Uterus (tissue), 4 donors: ENCODE data around the gene MRPL43. TPM values are rescaled to one million over a fixed set of nuclear protein-coding genes. Genes with fewer than 3 reads are reported as not detected.

Experiments used
- DNase-seq, 2 donors: peaks; one replicate each; pipeline ENCODE4 v3.0.0-alpha.2; 2019 to 2020
- H3K27ac ChIP-seq, 2 donors: fragments of 200-600 bp; sonication (generic); 1 replicate in 1 of 2; 2 replicates in 1 of 2; pipeline ENCODE4 v1.5.1; 2016 to 2018
- H3K27me3 ChIP-seq, 2 donors: fragments of 200-600 bp; sonication (generic); one replicate each; pipeline ENCODE4 v1.5.1; 2018 to 2019; ENCODE audit warnings: control low read depth in 1 of 2
- H3K36me3 ChIP-seq, 2 donors: fragments of 200-600 bp; sonication (generic); one replicate each; pipeline ENCODE4 v1.5.1; 2019; ENCODE audit warnings: control low read depth in 1 of 2
- H3K4me1 ChIP-seq, 2 donors: fragments of 200-600 bp; sonication (generic); one replicate each; pipeline ENCODE4 v1.5.1; 2018 to 2019; ENCODE audit warnings: control low read depth in 1 of 2
- H3K4me3 ChIP-seq, 2 donors: fragments of 200-600 bp; sonication (generic); 1 replicate in 1 of 2; 2 replicates in 1 of 2; pipeline ENCODE4 v1.5.1; 2018 to 2019; ENCODE audit warnings: mild to moderate bottlenecking in 1 of 2
- H3K9me3 ChIP-seq, 2 donors: fragments of 200-600 bp; sonication (generic); one replicate each; pipeline ENCODE4 v1.5.1; 2019; ENCODE audit warnings: control low read depth in 1 of 2
- CTCF ChIP-seq, 4 experiments: fragments of 200-600 bp in 2 of 4; fragments of 450-650 bp in 2 of 4; sonication (generic) in 2 of 4; IDR thresholded peaks; one replicate each; pipeline ENCODE4 v1.5.1; 2016 to 2019; ENCODE audit warnings: antibody characterized with exemption in 4 of 4, mild to moderate bottlenecking in 2 of 4, moderate library complexity in 1 of 4
- POLR2A ChIP-seq, 2 donors: fragments of 450-650 bp; IDR thresholded peaks; one replicate each; pipeline ENCODE4 v1.6.1; 2016; ENCODE audit warnings: antibody characterized with exemption in 2 of 2, mild to moderate bottlenecking in 1 of 2, moderate library complexity in 1 of 2
- intact Hi-C: fragments of 100-400 bp; cut with DNase I; formaldehyde crosslinking; loops from one replicate; pipeline ENCODE4 v1.15.1; 2023; ENCODE audit warnings: low total_unique reads
- total RNA-seq, 4 donors: library from RNA; depleted of rRNA in 3 of 4; stranded (reverse); fragments of >200 nt in 3 of 4; gene quantifications; one replicate each; pipeline versions ENCODE4 v1.1.0 to v1.2.4, GENCODE V29; 2014 to 2023
- donor health status: DM: yes; HTN: yes; CAD: no.

MRPL43 gene
- total RNA-seq, 4 donors from 2014 or later: 36.9 to 134 (median 51.8) TPM

GRCh38 chr10:101001659-101002035 is 14.3 kb upstream of the MRPL43 start:
- no peaks in the 10 kb centered on the region for H3K9me3 ChIP-seq
- H3K27me3 ChIP-seq: no peaks in the 10 kb centered on the region
- H3K36me3 ChIP-seq: no peaks in the 10 kb centered on the region
- DNase-seq: no peak
- H3K4me3 ChIP-seq: peak overlapping the region; percentile 8 to 88
- peaks cover 0 to 11% of the 10 kb centered on the region in 2 donors for H3K4me1 ChIP-seq
- intact Hi-C loops: no loop called here
- H3K27ac ChIP-seq: peak overlapping the region; percentile 100
- TF ChIP-seq POLR2A (IDR thresholded peaks at IDR 0.05) (no peak), CTCF (IDR thresholded peaks at IDR 0.05) (no peak)

- Histone ChIP-seq H3K9me3 (no peaks in the 10 kb centered on the region), H3K4me3 (peak overlapping the region; percentile 88 to 93), H3K36me3 (no peaks in the 10 kb centered on the region), H3K27ac (peak overlapping the region; percentile 100), H3K4me1 (peaks cover 0 to 11% of the 10 kb centered on the region in 2 donors), H3K27me3 (no peaks in the 10 kb centered on the region)
- TF ChIP-seq POLR2A (IDR thresholded peaks at IDR 0.05) (peak; percentile 80 to 89), CTCF (IDR thresholded peaks at IDR 0.05) (peak in 2 of 4 experiments; percentile 8 to 16)
- intact Hi-C loops: no loop called here
- peak; percentile 90 to 95 for DNase-seq
Measured at GRCh38 chr10:101000915-101001658, 13.8 kb upstream of the MRPL43 start.

GRCh38 chr10:101000127-101000914 is 13.0 kb upstream of the MRPL43 start:
- DNase-seq: peak in 1 of 2 donors; percentile 40
- intact Hi-C loops: no loop called here
- H3K27me3 ChIP-seq: no peaks in the 10 kb centered on the region
- no peaks in the 10 kb centered on the region for H3K9me3 ChIP-seq
- H3K4me3 ChIP-seq: peak overlapping the region; percentile 88 to 93
- TF ChIP-seq POLR2A (IDR thresholded peaks at IDR 0.05) (no peak), CTCF (IDR thresholded peaks at IDR 0.05) (no peak)
- no peaks in the 10 kb centered on the region for H3K36me3 ChIP-seq
- peak overlapping the region; percentile 100 for H3K27ac ChIP-seq
- H3K4me1 ChIP-seq: peaks cover 0 to 11% of the 10 kb centered on the region in 2 donors

DNA sequence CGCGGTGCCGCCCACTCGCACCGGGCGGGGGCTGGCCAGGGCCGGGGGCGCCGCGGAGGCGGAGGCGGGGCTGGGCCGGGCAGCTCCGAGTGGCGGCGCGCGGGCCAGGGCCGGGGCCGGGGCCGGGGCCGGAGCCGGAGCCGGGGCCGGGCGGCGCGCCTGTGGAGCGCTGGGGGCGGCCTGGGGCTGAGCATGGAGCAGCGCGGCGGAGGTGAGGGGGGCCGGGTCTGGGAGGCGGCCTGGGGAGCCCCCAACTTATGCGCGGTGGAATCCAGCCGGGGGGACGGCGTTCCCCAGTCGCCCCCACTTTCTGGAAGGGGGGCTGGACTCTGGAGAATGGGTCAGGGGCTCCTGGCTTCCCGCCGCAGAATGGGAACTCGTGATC is 12.4 kb upstream of the MRPL43 start, which contains the start of gene LZTS2:
Gene LZTS2, plus strand, starts transcription at position 67 of the 385 bp plus-strand sequence. CDS start 2,731 bp downstream, outside the sequence.
- intact Hi-C loops: no loop called here
- DNase-seq: peak in 1 of 2 donors; percentile 43

More for the DNA sequence above, 12.4 kb upstream of the MRPL43 start, which contains the start of gene LZTS2:
- no peaks in the 10 kb centered on the region for H3K36me3 ChIP-seq
- TF ChIP-seq POLR2A (IDR thresholded peaks at IDR 0.05) (no peak), CTCF (IDR thresholded peaks at IDR 0.05) (no peak)
- H3K27ac ChIP-seq: peak within 1 kb of the TSS; percentile 100
- peaks cover 0 to 11% of the 10 kb centered on the region in 2 donors for H3K4me1 ChIP-seq
- H3K4me3 ChIP-seq: peak within 1 kb of the TSS; percentile 88 to 93
- H3K27me3 ChIP-seq: no peaks in the 10 kb centered on the region
- no peaks in the 10 kb centered on the region for H3K9me3 ChIP-seq
